HUES64 (cell line): ENCODE data around the gene MCL1.

Experiments used
- H3K27ac ChIP-seq: 2 replicates; pipeline ENCODE4 v1.7.0; 2013; ENCODE audit warnings: low read depth, low read length, inconsistent platforms
- H3K27me3 ChIP-seq: 2 replicates; pipeline ENCODE4 v1.6.1; 2013; ENCODE audit warnings: mild to moderate bottlenecking, low read length; ENCODE audit not compliant: insufficient read depth
- H3K36me3 ChIP-seq: 2 replicates; pipeline ENCODE4 v1.6.1; 2013; ENCODE audit warnings: mild to moderate bottlenecking, low read length; ENCODE audit not compliant: insufficient read depth
- H3K4me1 ChIP-seq: 2 replicates; pipeline ENCODE4 v1.6.1; 2013; ENCODE audit warnings: mild to moderate bottlenecking, low read length, moderate library complexity; ENCODE audit not compliant: insufficient read depth
- H3K4me3 ChIP-seq: 2 replicates; pipeline ENCODE4 v1.5.1; 2013; ENCODE audit warnings: mild to moderate bottlenecking, low read length, moderate library complexity
- H3K9ac ChIP-seq: 2 replicates; pipeline ENCODE4 v1.6.1; 2013; ENCODE audit warnings: mild to moderate bottlenecking, low read depth, low read length
- H3K9me3 ChIP-seq: 2 replicates; pipeline ENCODE4 v1.6.1; 2013; ENCODE audit warnings: low read depth, low read length; ENCODE audit not compliant: insufficient read depth
- WGBS: fragments of 150-250, 120-280 bp; methylation state at CpG from one replicate; pipeline ENCODE4 v1.1.7; 2013; ENCODE audit warnings: missing lambda C conversion rate; 5-methylcytosine and 5-hydroxymethylcytosine counted together

The MCL1 gene

DNA sequence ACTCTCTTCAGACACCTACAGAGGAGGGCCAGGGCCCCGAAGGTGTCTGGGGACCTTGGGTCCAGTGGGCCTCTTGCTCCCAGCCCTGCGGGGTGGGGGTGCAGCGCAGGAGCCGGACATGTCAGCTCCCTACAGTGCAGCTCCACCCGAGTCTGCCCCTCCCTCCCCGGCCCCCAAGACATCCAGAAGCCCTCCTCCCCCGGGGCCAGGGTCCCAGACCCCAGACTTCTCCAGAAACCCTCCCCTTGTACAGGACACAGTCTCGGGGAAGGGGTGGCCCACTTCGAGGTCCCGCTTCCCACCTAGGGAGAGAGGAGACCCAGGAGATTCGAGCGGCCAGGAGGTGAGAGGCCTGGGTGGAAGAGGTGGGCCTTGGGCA is 26.5 kb downstream of the MCL1 start:
- H3K36me3 ChIP-seq, result no peaks in the 10 kb centered on the region; the same call in 1 of the 2 replicates
- 88% methylated on average over 12 of the region's 12 CpGs for WGBS

GRCh38 chr1:150552128-150552910 is 27.1 kb downstream of the MCL1 start:
- no peak overlapping the region for H3K4me3 ChIP-seq
- peaks cover 25% of the 10 kb centered on the region for H3K4me1 ChIP-seq
- no peaks in the 10 kb centered on the region for H3K9me3 ChIP-seq
- 59% methylated on average over 13 of the region's 13 CpGs for WGBS
- peaks cover 26% of the 10 kb centered on the region for H3K27me3 ChIP-seq
- H3K9ac ChIP-seq, result no peak overlapping the region
- H3K36me3 ChIP-seq, result no peaks in the 10 kb centered on the region; the same call in 1 of the 2 replicates
- no peak overlapping the region for H3K27ac ChIP-seq

More for the DNA sequence above, 26.5 kb downstream of the MCL1 start:
- no peak overlapping the region for H3K4me3 ChIP-seq
- H3K27me3 ChIP-seq, result peaks cover 21% of the 10 kb centered on the region
- no peaks in the 10 kb centered on the region for H3K9me3 ChIP-seq
- peaks cover 25% of the 10 kb centered on the region for H3K4me1 ChIP-seq
- H3K9ac ChIP-seq, result no peak overlapping the region
- H3K27ac ChIP-seq, result no peak overlapping the region

GRCh38 chr1:150551784-150552127 is 27.7 kb downstream of the MCL1 start:
- Histone ChIP-seq H3K27me3 (peaks cover 26% of the 10 kb centered on the region), H3K27ac (no peak overlapping the region), H3K9me3 (no peaks in the 10 kb centered on the region), H3K4me3 (no peak overlapping the region), H3K4me1 (peaks cover 25% of the 10 kb centered on the region), H3K9ac (no peak overlapping the region), H3K36me3 (no peaks in the 10 kb centered on the region; the same call in 1 of the 2 replicates)
- WGBS, result 13% methylated on average over 1 of the region's 1 CpG

GRCh38 chr1:150551051-150551783 is 28.2 kb downstream of the MCL1 start:
- 88% methylated on average over 11 of the region's 11 CpGs for WGBS
- Histone ChIP-seq H3K4me1 (peaks cover 20% of the 10 kb centered on the region), H3K27me3 (peaks cover 26% of the 10 kb centered on the region), H3K9me3 (no peaks in the 10 kb centered on the region), H3K4me3 (no peak overlapping the region), H3K9ac (no peak overlapping the region), H3K27ac (no peak overlapping the region), H3K36me3 (no peaks in the 10 kb centered on the region; the same call in 1 of the 2 replicates)

- no peaks in the 10 kb centered on the region for H3K9me3 ChIP-seq
- 65% methylated on average over 19 of the region's 22 CpGs for WGBS
- H3K27me3 ChIP-seq, result peaks cover 26% of the 10 kb centered on the region
- H3K4me3 ChIP-seq, result no peak overlapping the region
- no peaks in the 10 kb centered on the region; the same call in 1 of the 2 replicates for H3K36me3 ChIP-seq
- no peak overlapping the region for H3K27ac ChIP-seq
- H3K4me1 ChIP-seq, result peaks cover 19% of the 10 kb centered on the region
- H3K9ac ChIP-seq, result no peak overlapping the region
Observed at GRCh38 chr1:150550222-150551050, 29.0 kb downstream of the MCL1 start.

GRCh38 chr1:150549496-150550221 is 29.8 kb downstream of the MCL1 start:
- H3K36me3 ChIP-seq, result no peaks in the 10 kb centered on the region
- peaks cover 26% of the 10 kb centered on the region for H3K27me3 ChIP-seq
- WGBS, result 13% methylated on average over 43 of the region's 43 CpGs
- H3K9me3 ChIP-seq, result no peaks in the 10 kb centered on the region
- no peak overlapping the region for H3K27ac ChIP-seq
- H3K4me1 ChIP-seq, result peaks cover 19% of the 10 kb centered on the region
- H3K9ac ChIP-seq, result peak overlapping the region; percentile 40; the same call in 1 of the 2 replicates
- peak overlapping the region; percentile 61 for H3K4me3 ChIP-seq

DNA sequence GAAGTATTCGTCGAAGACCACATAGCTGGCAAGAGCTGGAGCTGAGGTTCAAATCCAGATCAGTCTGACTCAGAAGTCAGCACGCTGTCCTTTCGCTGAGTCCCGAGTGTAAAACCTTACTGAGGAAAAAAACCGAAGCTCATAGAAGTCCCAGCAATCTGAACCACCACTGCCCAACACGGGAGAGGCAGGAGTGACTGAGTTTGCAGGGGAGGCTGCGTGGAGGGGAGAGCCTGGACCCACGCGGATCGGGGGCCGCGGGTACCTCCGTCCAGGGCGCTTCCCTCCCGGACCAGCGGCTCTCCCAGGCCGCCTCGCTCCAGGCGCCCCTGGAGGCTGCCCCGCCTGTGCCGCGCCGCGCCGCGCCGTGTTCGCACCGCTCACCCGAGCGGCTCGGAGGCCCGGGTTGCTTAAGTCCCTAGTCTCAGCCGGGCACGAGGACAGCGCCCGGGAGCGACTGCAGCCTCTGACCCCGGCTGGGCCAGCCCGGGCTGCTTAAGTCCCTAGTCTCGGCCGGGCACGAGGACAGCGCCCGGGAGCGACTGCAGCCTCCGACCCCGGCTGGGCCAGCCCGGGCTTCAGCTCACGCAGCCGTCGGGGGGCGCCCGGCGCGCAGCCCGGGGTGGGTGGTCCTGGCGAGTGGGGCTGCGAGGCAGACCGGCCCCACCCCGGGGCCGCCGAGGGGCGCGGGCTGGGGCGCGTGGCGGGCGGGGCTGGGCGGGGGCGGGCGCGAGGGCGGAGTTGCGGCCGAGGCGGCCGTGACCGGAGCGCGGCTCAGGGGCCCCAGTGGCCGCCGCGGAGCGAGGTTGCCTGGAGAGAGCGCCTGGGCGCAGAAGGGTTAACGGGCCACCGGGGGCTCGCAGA is 30.5 kb downstream of the MCL1 start, which contains the start of gene ADAMTSL4:
ADAMTSL4 (plus strand) TSS at position 777 of the 864 bp plus-strand sequence. CDS start 2,881 bp downstream, outside the sequence.
- H3K27ac ChIP-seq, result no peak within 1 kb of the TSS
- no peaks in the 10 kb centered on the region for H3K36me3 ChIP-seq
- 1% methylated on average over 91 of the region's 91 CpGs for WGBS
- peaks cover 26% of the 10 kb centered on the region for H3K27me3 ChIP-seq
- peak within 1 kb of the TSS; percentile 51 for H3K9ac ChIP-seq
- peak within 1 kb of the TSS; percentile 61 for H3K4me3 ChIP-seq
- H3K9me3 ChIP-seq, result no peaks in the 10 kb centered on the region
- peaks cover 19% of the 10 kb centered on the region for H3K4me1 ChIP-seq

GRCh38 chr1:150548324-150548631 is 31.1 kb downstream of the MCL1 start:
- Histone ChIP-seq H3K9me3 (no peaks in the 10 kb centered on the region), H3K9ac (peak overlapping the region; percentile 51; the same call in 1 of the 2 replicates), H3K4me3 (peak overlapping the region; percentile 61), H3K27ac (no peak overlapping the region), H3K36me3 (no peaks in the 10 kb centered on the region), H3K4me1 (peaks cover 19% of the 10 kb centered on the region), H3K27me3 (peaks cover 26% of the 10 kb centered on the region)
- 88% methylated on average over 1 of the region's 4 CpGs for WGBS

- 95% methylated on average over 16 of the region's 16 CpGs for WGBS
- peaks cover 11% of the 10 kb centered on the region; the same call in 1 of the 2 replicates for H3K4me1 ChIP-seq
Observed at GRCh38 chr1:150546294-150546937, 33.0 kb downstream of the MCL1 start.

More at GRCh38 chr1:150546294-150546937, 33.0 kb downstream of the MCL1 start:
- no peak overlapping the region for H3K27ac ChIP-seq
- no peak overlapping the region for H3K9ac ChIP-seq
- H3K27me3 ChIP-seq, result peaks cover 26% of the 10 kb centered on the region
- H3K9me3 ChIP-seq, result no peaks in the 10 kb centered on the region
- H3K36me3 ChIP-seq, result no peaks in the 10 kb centered on the region
- H3K4me3 ChIP-seq, result no peak overlapping the region
